Measurements from ENCODE around the gene RXRA.

RXRA gene

DNA sequence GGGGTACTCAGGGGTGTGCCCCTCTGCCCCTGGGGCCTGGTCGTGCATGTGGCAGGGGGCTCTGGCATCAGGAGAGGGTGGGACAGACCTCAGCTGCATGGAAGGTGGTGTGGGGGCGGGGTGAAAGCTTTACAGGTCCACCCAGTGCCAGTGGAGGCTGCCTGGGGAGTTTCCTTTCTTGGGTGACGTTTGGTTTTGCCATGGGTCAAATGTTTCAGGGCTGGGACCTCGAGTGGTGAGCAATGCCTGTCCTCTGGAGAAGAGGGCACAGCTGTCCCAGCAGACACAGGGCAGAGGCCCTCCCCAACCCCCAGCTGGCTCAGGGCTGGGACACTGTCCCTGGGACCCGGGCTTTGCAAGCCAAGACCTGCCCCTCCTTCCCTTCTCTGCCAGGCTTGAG lies 3.6 kb downstream of the RXRA start:
- H3K4me3 ChIP-seq (ENCODE audit: low read depth, low read length), result no peak overlapping the region
- DNase-seq (ENCODE audit: low read depth, low spot score), result no peak
- in situ Hi-C loops (cut with HindIII; ENCODE audit: low sequenced_read_pairs), result no loop called here
- no peak for TF ChIP-seq CTCF (IDR thresholded peaks at IDR 0.05; ENCODE audit: low read depth, low read length)

DNA sequence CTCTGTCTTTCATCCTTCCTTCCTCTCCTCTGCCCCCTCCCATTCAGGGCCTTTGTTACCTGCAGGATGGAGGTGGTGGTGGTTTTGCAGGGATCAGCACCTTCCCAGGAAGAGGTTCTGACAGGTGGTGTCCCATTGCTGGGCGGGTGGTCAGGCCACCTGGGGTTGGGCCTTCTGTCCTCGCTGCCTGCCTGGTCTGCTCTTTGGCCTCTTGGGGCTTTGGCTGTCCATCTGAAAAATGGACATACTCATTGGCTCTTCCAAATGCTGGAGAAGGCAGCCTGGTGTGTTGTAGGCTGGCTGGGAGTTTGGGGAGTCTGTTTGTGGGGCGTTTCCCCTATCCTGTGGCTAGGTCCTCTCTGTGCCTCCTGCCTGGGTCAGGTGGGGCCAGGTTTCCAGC lies 4.3 kb downstream of the RXRA start:
- in situ Hi-C loops (cut with HindIII; ENCODE audit: low sequenced_read_pairs), result no loop called here
- H3K4me3 ChIP-seq (ENCODE audit: low read depth, low read length), result no peak overlapping the region
- DNase-seq (ENCODE audit: low read depth, low spot score), result no peak
- TF ChIP-seq CTCF (IDR thresholded peaks at IDR 0.05; ENCODE audit: low read depth, low read length), result no peak

GRCh38 chr9:134331186-134332025 lies 5.2 kb downstream of the RXRA start:
- H3K4me3 ChIP-seq (ENCODE audit: low read depth, low read length), result no peak overlapping the region
- no peak for DNase-seq (ENCODE audit: low read depth, low spot score)
- in situ Hi-C loops (cut with HindIII; ENCODE audit: low sequenced_read_pairs), result no loop called here
- no peak for TF ChIP-seq CTCF (IDR thresholded peaks at IDR 0.05; ENCODE audit: low read depth, low read length)

- in situ Hi-C loops (cut with HindIII; ENCODE audit: low sequenced_read_pairs), result no loop called here
- no peak for DNase-seq (ENCODE audit: low read depth, low spot score)
- H3K4me3 ChIP-seq (ENCODE audit: low read depth, low read length), result no peak overlapping the region
- no peak for TF ChIP-seq CTCF (IDR thresholded peaks at IDR 0.05; ENCODE audit: low read depth, low read length)
Observed at GRCh38 chr9:134332266-134332665, 6.0 kb downstream of the RXRA start.

- DNase-seq (ENCODE audit: low read depth, low spot score), result no peak
- in situ Hi-C loops (cut with HindIII; ENCODE audit: low sequenced_read_pairs), result no loop called here
- H3K4me3 ChIP-seq (ENCODE audit: low read depth, low read length), result no peak overlapping the region
- TF ChIP-seq CTCF (IDR thresholded peaks at IDR 0.05; ENCODE audit: low read depth, low read length), result no peak
Observed at GRCh38 chr9:134332841-134333233, 6.6 kb downstream of the RXRA start.

DNA sequence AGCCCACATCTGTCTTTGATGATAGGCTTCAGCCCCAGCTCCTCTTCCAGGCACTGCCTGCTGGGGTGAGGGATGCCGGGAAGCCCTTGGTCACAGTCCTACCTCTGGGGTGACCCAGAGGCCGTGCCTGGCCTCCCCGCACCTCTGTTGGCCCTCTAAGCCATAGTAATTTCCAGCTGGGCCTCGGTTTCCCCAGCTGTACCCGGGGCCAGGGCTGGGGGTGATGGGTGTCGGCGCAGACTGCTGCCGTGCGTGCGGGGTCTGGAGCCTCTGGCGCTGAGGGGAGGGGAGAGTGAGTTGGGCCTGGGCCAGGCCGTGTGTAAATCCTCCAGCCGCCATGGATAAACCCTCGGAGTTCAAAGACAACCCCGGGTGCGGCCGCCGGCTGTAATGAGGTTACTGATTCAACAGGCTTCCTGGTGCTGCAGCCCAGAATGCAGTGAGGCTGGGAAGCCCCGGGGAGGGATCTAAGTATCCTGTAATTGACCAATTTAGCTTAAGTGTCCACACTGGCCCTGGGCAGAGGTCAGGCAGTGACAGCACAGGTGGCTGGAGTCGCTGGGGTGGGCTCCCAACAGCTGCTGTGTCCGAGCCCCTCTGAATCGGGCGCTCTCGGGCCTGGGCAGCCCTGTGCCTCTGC lies 7.1 kb downstream of the RXRA start:
- DNase-seq (ENCODE audit: low read depth, low spot score), result peak; percentile 31
- in situ Hi-C loops (cut with HindIII; ENCODE audit: low sequenced_read_pairs), result no loop called here
- H3K4me3 ChIP-seq (ENCODE audit: low read depth, low read length), result no peak overlapping the region
- no peak for TF ChIP-seq CTCF (IDR thresholded peaks at IDR 0.05; ENCODE audit: low read depth, low read length)

Measured in astrocyte of the spinal cord (primary cell).